GM12874 (cell line): ENCODE data around the gene CDK6.

Experiments used
- TF ChIP-seq, protein P1 (sequence below): IDR thresholded peaks from 2 replicates; pipeline ENCODE4 v1.5.1; 2011; ENCODE audit warnings: low read depth, mild to moderate bottlenecking, control low read depth, low read length, moderate library complexity; ENCODE audit not compliant: insufficient read depth

The CDK6 gene

DNA sequence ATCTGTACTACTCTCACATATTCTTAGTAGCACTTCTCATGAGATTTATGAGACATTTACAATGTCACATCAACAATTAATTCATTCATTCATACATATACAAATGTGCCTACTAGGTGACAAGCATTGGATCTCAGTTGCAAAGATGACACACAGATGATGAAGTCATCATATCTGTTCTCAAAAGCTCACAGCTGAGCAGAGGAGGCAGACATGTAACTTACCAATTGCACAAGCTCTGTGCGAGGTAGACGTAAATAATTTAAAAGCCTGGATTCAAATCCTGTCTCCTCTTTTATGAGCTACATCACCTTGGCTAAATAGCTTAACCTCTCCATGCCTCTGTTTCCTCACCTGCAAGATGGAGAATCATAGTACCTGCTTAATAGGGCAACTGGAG lies 136.8 kb downstream of the CDK6 start:
- TF ChIP-seq, protein P1, sequence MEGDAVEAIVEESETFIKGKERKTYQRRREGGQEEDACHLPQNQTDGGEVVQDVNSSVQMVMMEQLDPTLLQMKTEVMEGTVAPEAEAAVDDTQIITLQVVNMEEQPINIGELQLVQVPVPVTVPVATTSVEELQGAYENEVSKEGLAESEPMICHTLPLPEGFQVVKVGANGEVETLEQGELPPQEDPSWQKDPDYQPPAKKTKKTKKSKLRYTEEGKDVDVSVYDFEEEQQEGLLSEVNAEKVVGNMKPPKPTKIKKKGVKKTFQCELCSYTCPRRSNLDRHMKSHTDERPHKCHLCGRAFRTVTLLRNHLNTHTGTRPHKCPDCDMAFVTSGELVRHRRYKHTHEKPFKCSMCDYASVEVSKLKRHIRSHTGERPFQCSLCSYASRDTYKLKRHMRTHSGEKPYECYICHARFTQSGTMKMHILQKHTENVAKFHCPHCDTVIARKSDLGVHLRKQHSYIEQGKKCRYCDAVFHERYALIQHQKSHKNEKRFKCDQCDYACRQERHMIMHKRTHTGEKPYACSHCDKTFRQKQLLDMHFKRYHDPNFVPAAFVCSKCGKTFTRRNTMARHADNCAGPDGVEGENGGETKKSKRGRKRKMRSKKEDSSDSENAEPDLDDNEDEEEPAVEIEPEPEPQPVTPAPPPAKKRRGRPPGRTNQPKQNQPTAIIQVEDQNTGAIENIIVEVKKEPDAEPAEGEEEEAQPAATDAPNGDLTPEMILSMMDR = no peak

DNA sequence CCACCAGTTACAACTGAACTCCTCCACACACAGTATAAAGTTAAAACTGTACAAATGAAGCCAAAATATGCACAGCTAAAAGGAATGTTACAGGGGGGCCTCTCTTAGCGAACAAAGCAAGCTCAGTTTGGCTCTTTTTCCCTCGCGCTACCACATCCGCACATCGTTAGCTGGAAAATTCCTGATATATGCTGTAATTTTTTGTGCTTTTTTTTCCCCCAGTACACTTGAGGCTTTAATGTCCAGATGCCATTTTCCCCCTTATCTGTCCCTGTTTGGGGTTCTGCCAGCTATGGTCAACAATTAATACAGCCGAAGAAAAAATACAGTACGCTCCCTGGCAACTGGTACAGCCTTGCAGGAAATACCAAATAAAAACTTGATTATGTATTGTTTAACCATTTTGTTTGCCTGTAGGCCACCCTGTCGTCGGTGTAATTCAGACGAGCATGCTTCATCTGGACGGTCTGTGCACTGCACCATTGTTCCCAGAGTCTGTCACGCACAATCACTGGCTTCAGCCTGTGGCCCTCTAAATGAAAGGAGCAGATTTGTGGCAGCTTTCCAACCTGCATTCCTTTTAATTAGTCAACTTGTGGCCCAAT lies 138.0 kb downstream of the CDK6 start:
- TF ChIP-seq, protein P1 = no peak

DNA sequence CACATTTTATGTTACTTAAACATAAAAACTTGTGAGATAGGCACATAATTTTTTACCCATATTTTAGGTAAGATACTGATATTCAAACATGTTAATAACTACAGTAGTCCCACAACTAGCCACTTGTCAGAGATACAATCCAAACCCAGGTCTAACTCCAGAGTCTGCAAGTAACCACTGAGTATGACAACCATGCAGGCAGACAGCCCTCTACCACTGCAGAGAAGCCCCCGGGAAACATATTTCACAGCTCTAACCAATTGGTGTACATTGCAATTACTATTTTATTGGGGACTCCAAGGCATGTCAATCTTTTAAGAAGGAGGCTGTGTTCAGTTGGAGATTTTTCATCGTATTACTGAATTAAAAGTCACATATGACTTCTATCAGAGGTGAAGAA lies 139.0 kb downstream of the CDK6 start:
- TF ChIP-seq, protein P1 = no peak

DNA sequence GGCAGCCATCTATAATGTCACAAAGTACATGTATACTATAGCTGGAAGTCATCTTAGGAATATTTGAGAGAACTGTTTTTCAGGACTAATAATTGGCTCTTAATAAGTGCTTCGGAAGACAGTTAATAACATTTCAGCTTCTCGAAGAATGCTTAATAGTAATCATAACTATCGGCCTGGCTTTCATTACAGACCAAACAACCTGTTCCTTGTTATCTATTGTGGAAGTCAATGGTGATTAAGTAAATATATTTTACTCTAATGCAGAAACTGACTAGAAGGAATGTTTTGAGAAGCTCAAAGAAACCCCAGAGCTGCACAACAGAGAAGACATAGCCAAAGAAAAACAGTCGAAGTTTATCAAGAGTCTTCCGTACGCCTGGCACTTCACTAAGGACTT lies 139.4 kb downstream of the CDK6 start:
- TF ChIP-seq, protein P1 = no peak

DNA sequence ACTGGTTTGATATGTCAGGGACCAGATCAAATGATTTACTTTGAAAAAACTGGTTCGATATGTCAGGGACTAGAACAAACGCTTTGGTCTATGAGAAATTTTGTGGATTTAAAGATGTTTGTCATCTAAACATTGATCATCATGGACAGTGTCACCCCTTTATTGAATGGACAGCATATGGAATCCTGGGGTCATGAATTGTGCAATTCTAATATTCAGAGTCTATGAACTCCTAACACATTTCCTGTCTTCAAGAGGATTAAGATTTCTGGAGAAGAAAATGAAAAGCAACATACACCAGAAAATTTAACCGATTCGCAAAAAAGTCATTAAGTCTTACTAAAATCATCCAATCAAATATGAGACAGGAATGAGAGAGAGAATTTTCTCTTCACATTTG lies 139.8 kb downstream of the CDK6 start:
- TF ChIP-seq, protein P1 = no peak

DNA sequence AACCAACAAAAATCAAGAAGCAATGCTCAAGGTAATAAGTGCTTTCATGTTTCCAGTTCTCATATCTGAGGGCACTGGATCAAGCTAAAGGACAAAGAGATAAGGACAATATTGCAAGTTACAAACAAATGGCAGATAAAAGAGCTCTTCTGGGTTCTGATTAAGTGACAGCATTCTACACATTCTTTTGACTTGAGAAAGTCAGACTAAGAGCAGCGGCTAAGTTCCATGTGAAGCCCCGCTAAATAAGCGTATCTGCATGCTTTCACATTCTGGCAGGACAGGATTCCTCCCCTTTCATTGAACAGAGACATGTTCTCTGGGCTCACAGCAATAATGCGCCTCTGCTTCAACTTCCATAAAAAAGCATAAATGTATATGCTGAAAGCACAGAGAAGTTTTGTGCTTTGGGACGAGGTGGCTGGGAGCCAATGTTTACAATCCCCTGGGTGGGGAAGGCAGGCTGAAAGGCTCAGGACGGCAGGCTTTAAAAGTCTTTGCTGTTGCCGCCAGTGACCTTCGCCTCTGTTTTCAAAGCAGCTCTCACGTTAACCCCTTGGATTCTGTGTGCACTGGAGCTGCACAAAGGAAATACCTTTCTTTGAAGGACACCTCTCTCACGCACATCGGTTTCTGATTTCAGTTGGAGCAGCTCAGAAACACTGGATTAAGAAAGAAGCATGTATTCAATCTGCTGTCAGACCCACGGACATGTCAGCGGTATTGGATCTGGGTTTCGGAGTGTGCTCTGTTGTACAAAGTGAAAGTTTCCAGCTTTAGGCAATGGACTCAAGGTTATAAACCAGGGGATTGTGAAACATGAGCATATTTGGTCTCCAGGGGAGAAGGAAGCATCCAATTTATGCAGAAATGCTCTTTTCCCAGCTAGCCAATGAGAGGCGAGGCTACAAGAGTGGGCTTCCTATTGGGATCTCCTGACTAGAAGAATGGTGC lies 140.8 kb downstream of the CDK6 start:
- TF ChIP-seq, protein P1 = no peak

DNA sequence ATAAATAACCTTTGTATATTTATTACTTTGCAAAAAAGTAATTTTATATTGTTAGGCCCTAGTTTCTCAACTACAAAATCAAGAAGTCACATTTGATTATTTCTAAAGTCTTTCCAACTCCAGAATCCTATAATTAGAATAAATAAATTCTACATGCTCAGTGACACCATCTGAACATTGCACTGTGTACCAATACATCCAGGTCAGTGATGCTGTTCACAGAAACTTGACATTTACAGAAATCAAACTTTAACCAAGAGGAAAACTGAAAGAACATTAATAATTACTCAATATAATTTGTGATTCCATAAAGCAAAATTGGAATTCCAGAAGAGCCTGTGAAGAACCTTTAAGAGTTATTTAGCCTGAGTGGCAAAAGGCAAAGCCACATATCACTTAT lies 142.2 kb downstream of the CDK6 start:
- TF ChIP-seq, protein P1 = no peak
